ENCODE results near the gene LRRTM3.

The LRRTM3 gene

GRCh38 chr10:67112765-67113164, 186.9 kb downstream of the LRRTM3 start:
- TF ChIP-seq CEBPB (IDR thresholded peaks at IDR 0.05) = no peak
- TF ChIP-seq TCF12 (IDR thresholded peaks at IDR 0.05; ENCODE audit: low read depth) = no peak
- TF ChIP-seq YY1 (IDR thresholded peaks at IDR 0.05; ENCODE audit: low read depth) = no peak
- no peak for TF ChIP-seq REST (IDR thresholded peaks at IDR 0.05; ENCODE audit: low read depth)
- TF ChIP-seq EP300 (IDR thresholded peaks at IDR 0.05; ENCODE audit: borderline replicate concordance) = no peak
- TF ChIP-seq TAF1 (IDR thresholded peaks at IDR 0.05; ENCODE audit: low read depth) = no peak
- no peak for TF ChIP-seq USF1 (IDR thresholded peaks at IDR 0.05)
- no peak for TF ChIP-seq NFIC (IDR thresholded peaks at IDR 0.05)
- no peak for TF ChIP-seq ZBTB7A (IDR thresholded peaks at IDR 0.05; ENCODE audit: low read depth)
- TF ChIP-seq FOXM1 (IDR thresholded peaks at IDR 0.05; ENCODE audit: borderline replicate concordance, low read depth) = no peak
- TF ChIP-seq CREB1 (IDR thresholded peaks at IDR 0.05; ENCODE audit: low read depth) = no peak
- TF ChIP-seq RAD21 (IDR thresholded peaks at IDR 0.05; ENCODE audit: low read depth) = no peak
- no peak for TF ChIP-seq EGR1 (IDR thresholded peaks at IDR 0.05)
- TF ChIP-seq TEAD4 (IDR thresholded peaks at IDR 0.05) = no peak
- no peak for TF ChIP-seq MAX (IDR thresholded peaks at IDR 0.05)

GRCh38 chr10:67114945-67115344, 189.1 kb downstream of the LRRTM3 start:
- TF ChIP-seq TAF1 (IDR thresholded peaks at IDR 0.05; ENCODE audit: low read depth) (no peak), TEAD4 (IDR thresholded peaks at IDR 0.05) (no peak), REST (IDR thresholded peaks at IDR 0.05; ENCODE audit: low read depth) (no peak), FOXM1 (IDR thresholded peaks at IDR 0.05; ENCODE audit: borderline replicate concordance, low read depth) (no peak), MAX (IDR thresholded peaks at IDR 0.05) (no peak), EP300 (IDR thresholded peaks at IDR 0.05; ENCODE audit: borderline replicate concordance) (no peak)

- TF ChIP-seq USF1 (IDR thresholded peaks at IDR 0.05) = no peak
- TF ChIP-seq FOXM1 (IDR thresholded peaks at IDR 0.05; ENCODE audit: borderline replicate concordance, low read depth) = peak; percentile 92
- no peak for TF ChIP-seq TAF1 (IDR thresholded peaks at IDR 0.05; ENCODE audit: low read depth)
- TF ChIP-seq TCF12 (IDR thresholded peaks at IDR 0.05; ENCODE audit: low read depth) = peak; percentile 93
- TF ChIP-seq REST (IDR thresholded peaks at IDR 0.05; ENCODE audit: low read depth) = no peak
- TF ChIP-seq CEBPB (IDR thresholded peaks at IDR 0.05) = peak; percentile 43; the same call in 1 of the 2 replicates
- peak; percentile 34; the same call in 1 of the 2 replicates for TF ChIP-seq MAX (IDR thresholded peaks at IDR 0.05)
- TF ChIP-seq NFIC (IDR thresholded peaks at IDR 0.05) = peak; percentile 96
- TF ChIP-seq EP300 (IDR thresholded peaks at IDR 0.05; ENCODE audit: borderline replicate concordance) = peak; percentile 94
- TF ChIP-seq TEAD4 (IDR thresholded peaks at IDR 0.05) = peak; percentile 81
- TF ChIP-seq RAD21 (IDR thresholded peaks at IDR 0.05; ENCODE audit: low read depth) = peak; percentile 10; the same call in 1 of the 2 replicates
Measured at GRCh38 chr10:67115972-67116371, 190.1 kb downstream of the LRRTM3 start.

GRCh38 chr10:67119651-67120050, 193.8 kb downstream of the LRRTM3 start:
- no peak for TF ChIP-seq RAD21 (IDR thresholded peaks at IDR 0.05; ENCODE audit: low read depth)
- no peak for TF ChIP-seq YY1 (IDR thresholded peaks at IDR 0.05; ENCODE audit: low read depth)
- no peak for TF ChIP-seq FOXM1 (IDR thresholded peaks at IDR 0.05; ENCODE audit: borderline replicate concordance, low read depth)
- TF ChIP-seq TAF1 (IDR thresholded peaks at IDR 0.05; ENCODE audit: low read depth) = no peak
- TF ChIP-seq TEAD4 (IDR thresholded peaks at IDR 0.05) = no peak
- no peak for TF ChIP-seq ZBTB7A (IDR thresholded peaks at IDR 0.05; ENCODE audit: low read depth)
- TF ChIP-seq NFIC (IDR thresholded peaks at IDR 0.05) = no peak
- no peak for TF ChIP-seq CREB1 (IDR thresholded peaks at IDR 0.05; ENCODE audit: low read depth)
- TF ChIP-seq USF1 (IDR thresholded peaks at IDR 0.05) = no peak
- TF ChIP-seq EP300 (IDR thresholded peaks at IDR 0.05; ENCODE audit: borderline replicate concordance) = no peak
- no peak for TF ChIP-seq MAX (IDR thresholded peaks at IDR 0.05)
- TF ChIP-seq TCF12 (IDR thresholded peaks at IDR 0.05; ENCODE audit: low read depth) = no peak
- TF ChIP-seq EGR1 (IDR thresholded peaks at IDR 0.05) = no peak
- TF ChIP-seq CEBPB (IDR thresholded peaks at IDR 0.05) = no peak
